Measurements from ENCODE around the gene DLG2. TPM values are rescaled to one million over a fixed set of nuclear protein-coding genes. Genes with fewer than 3 reads are reported as not detected.

DLG2 gene
- total and polyA plus RNA-seq, 2 of the 8 experiments (the other 6 are each of a cell fraction or from before 2014, with no cell fraction given) = 1.7 to 14.3 TPM

DNA sequence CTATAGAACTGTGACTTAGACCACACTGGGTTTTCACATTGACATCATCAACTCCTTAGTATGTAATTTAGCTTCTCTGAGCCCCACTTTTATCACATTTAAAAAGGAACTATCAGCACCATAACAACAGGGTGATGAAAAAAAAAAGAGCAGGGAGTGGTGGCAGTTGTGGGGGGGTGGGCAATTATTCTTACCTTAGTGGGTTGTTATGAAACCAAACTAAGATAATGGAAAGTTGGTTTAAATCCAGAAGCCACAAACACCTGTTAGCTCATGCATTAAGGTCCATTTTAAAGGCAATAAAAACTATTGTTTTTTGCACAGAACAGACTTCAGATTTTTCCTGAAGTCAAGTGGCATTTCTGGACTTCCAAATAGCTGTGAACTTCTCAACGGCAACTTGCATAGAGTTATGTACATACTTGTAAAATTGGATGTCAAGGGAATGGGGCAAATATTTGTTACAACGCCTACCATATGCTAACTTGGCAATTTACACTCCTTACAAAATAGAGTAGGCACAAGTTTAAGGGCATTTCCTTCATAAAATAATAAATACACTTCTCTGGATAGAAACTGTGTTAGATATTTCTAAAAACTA lies 793.6 kb downstream of the DLG2 start (continued):
- TF ChIP-seq CTBP2 (IDR thresholded peaks at IDR 0.05; ENCODE audit: borderline replicate concordance, insufficient read depth, insufficient read length, low read length) = no peak
- no peak for TF ChIP-seq ZNF274 (IDR thresholded peaks at IDR 0.05; ENCODE audit: borderline replicate concordance, extremely low read depth, low read length)
- no peak for TF ChIP-seq GABPA (IDR thresholded peaks at IDR 0.05; ENCODE audit: borderline replicate concordance, insufficient read depth, low read length)
- TF ChIP-seq EGR1 (IDR thresholded peaks at IDR 0.05; ENCODE audit: borderline replicate concordance, low read depth, low read length) = no peak
- no peak for TF ChIP-seq KDM4A (IDR thresholded peaks at IDR 0.05; ENCODE audit: low read depth, low read length, severe bottlenecking)
- TF ChIP-seq, protein P1, sequence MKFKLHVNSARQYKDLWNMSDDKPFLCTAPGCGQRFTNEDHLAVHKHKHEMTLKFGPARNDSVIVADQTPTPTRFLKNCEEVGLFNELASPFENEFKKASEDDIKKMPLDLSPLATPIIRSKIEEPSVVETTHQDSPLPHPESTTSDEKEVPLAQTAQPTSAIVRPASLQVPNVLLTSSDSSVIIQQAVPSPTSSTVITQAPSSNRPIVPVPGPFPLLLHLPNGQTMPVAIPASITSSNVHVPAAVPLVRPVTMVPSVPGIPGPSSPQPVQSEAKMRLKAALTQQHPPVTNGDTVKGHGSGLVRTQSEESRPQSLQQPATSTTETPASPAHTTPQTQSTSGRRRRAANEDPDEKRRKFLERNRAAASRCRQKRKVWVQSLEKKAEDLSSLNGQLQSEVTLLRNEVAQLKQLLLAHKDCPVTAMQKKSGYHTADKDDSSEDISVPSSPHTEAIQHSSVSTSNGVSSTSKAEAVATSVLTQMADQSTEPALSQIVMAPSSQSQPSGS (IDR thresholded peaks at IDR 0.05; ENCODE audit: low read length) = no peak
